SK-N-SH treated with all-trans-retinoic acid at 6 μM for 48 hours (cell line): ENCODE results near the gene MYO1F.

Source experiments
- ATAC-seq: fragments of 200-7000 bp; cut with Tn5 transposase; 3 replicates; pipeline ENCODE4 v1.9.1; 2020; ENCODE audit warnings: mild to moderate bottlenecking, moderate library complexity
- ARNTL ChIP-seq: fragments of 450-650 bp; formaldehyde crosslinking; IDR thresholded peaks from 2 replicates; pipeline ENCODE4 v1.5.0; 2020; ENCODE audit warnings: low read depth, mild to moderate bottlenecking, moderate library complexity, borderline replicate concordance
- BACH2 ChIP-seq: fragments of 250-450 bp; sonication (Bioruptor Pico); IDR thresholded peaks from 2 replicates; pipeline ENCODE4 v1.9.0; 2021; ENCODE audit warnings: mild to moderate bottlenecking, borderline replicate concordance
- CSDC2 ChIP-seq: fragments of 250-450 bp; sonication (Bioruptor Pico); IDR thresholded peaks from 2 replicates; pipeline ENCODE4 v1.5.0; 2020; ENCODE audit warnings: mild to moderate bottlenecking, moderate library complexity
- CSRNP3 ChIP-seq: fragments of 250-450 bp; sonication (Bioruptor Pico); IDR thresholded peaks from 2 replicates; pipeline ENCODE4 v1.5.1; 2021; ENCODE audit warnings: mild to moderate bottlenecking, moderate library complexity
- ESRRG ChIP-seq: fragments of 250-450 bp; sonication (Bioruptor Pico); IDR thresholded peaks from 2 replicates; pipeline ENCODE4 v1.6.1; 2021; ENCODE audit warnings: mild to moderate bottlenecking
- GLIS3 ChIP-seq: fragments of 250-450 bp; sonication (Bioruptor Pico); IDR thresholded peaks from 2 replicates; pipeline ENCODE4 v1.5.0; 2020; ENCODE audit warnings: mild to moderate bottlenecking, moderate library complexity
- ISL1 ChIP-seq: fragments of 250-450 bp; sonication (Bioruptor Pico); IDR thresholded peaks from 2 replicates; pipeline ENCODE4 v2.1.2; 2022; ENCODE audit warnings: mild to moderate bottlenecking, moderate library complexity
- OSR1 ChIP-seq: fragments of 250-450 bp; sonication (Bioruptor Pico); IDR thresholded peaks from 2 replicates; pipeline ENCODE4 v1.8.0; 2022; ENCODE audit warnings: moderate library complexity, mild to moderate bottlenecking, inconsistent platforms
- PATZ1 ChIP-seq: fragments of 250-450 bp; sonication (Bioruptor Pico); IDR thresholded peaks from 2 replicates; pipeline ENCODE4 v1.8.0; 2020; ENCODE audit warnings: mild to moderate bottlenecking, moderate library complexity, borderline replicate concordance
- POU6F1 ChIP-seq: fragments of 250-450 bp; sonication (Bioruptor Pico); IDR thresholded peaks from 2 replicates; pipeline ENCODE4 v1.8.0; 2021; ENCODE audit warnings: low read depth, mild to moderate bottlenecking, moderate library complexity, borderline replicate concordance
- PPARA ChIP-seq: fragments of 250-450 bp; sonication (Bioruptor Pico); IDR thresholded peaks from 2 replicates; pipeline ENCODE4 v1.5.0; 2020; ENCODE audit warnings: mild to moderate bottlenecking, borderline replicate concordance
- RARB ChIP-seq: fragments of 250-450 bp; sonication (Bioruptor Pico); IDR thresholded peaks from 2 replicates; pipeline ENCODE4 v1.8.0; 2021; ENCODE audit warnings: mild to moderate bottlenecking, moderate library complexity
- SNAI2 ChIP-seq: fragments of 250-450 bp; sonication (Bioruptor Pico); IDR thresholded peaks from 2 replicates; pipeline ENCODE4 v1.5.0; 2020; ENCODE audit warnings: mild to moderate bottlenecking, moderate library complexity
- TCF4 ChIP-seq: fragments of 250-450 bp; sonication (Bioruptor Pico); IDR thresholded peaks from 2 replicates; pipeline ENCODE4 v1.8.0; 2021; ENCODE audit warnings: mild to moderate bottlenecking, moderate library complexity, borderline replicate concordance
- TOX ChIP-seq: fragments of 250-450 bp; sonication (Bioruptor Pico); IDR thresholded peaks from 2 replicates; pipeline ENCODE4 v1.8.0; 2021; ENCODE audit warnings: mild to moderate bottlenecking, moderate library complexity, borderline replicate concordance
- TSHZ2 ChIP-seq: fragments of 250-450 bp; sonication (Bioruptor Pico); IDR thresholded peaks from 2 replicates; pipeline ENCODE4 v1.5.0; 2020; ENCODE audit warnings: mild to moderate bottlenecking, moderate library complexity
- ZC3H10 ChIP-seq: fragments of 250-450 bp; sonication (Bioruptor Pico); IDR thresholded peaks from 2 replicates; pipeline ENCODE4 v1.5.1; 2021; ENCODE audit warnings: mild to moderate bottlenecking, moderate library complexity
- ZFP3 ChIP-seq: fragments of 250-450 bp; sonication (Bioruptor Pico); IDR thresholded peaks from 2 replicates; pipeline ENCODE4 v1.5.0; 2020; ENCODE audit warnings: mild to moderate bottlenecking, moderate library complexity
- ZFP30 ChIP-seq: fragments of 450-650 bp; formaldehyde crosslinking; IDR thresholded peaks from 2 replicates; pipeline ENCODE4 v1.5.0; 2022; ENCODE audit warnings: mild to moderate bottlenecking, moderate library complexity
- ZNF565 ChIP-seq: fragments of 450-650 bp; formaldehyde crosslinking; conservative IDR thresholded peaks from 2 replicates; pipeline ENCODE4 v1.5.0; 2020; ENCODE audit warnings: low read depth, mild to moderate bottlenecking, moderate library complexity
- ZNF70 ChIP-seq: fragments of 450-650 bp; formaldehyde crosslinking; IDR thresholded peaks from 2 replicates; pipeline ENCODE4 v1.5.0; 2020; ENCODE audit warnings: mild to moderate bottlenecking, moderate library complexity

MYO1F gene

GRCh38 chr19:8607386-8607785 lies 30.1 kb upstream of the MYO1F start:
- TF ChIP-seq SNAI2 (CRISPR knock-in tag) (no peak), TOX (CRISPR knock-in tag) (no peak), GLIS3 (CRISPR knock-in tag) (no peak), BACH2 (CRISPR knock-in tag) (no peak), ESRRG (CRISPR knock-in tag) (no peak), ZFP3 (CRISPR knock-in tag) (no peak), OSR1 (CRISPR knock-in tag) (no peak), CSDC2 (CRISPR knock-in tag) (no peak), ZNF70 (CRISPR knock-in tag) (no peak), RARB (CRISPR knock-in tag) (no peak), ARNTL (no peak), CSRNP3 (CRISPR knock-in tag) (no peak), PPARA (no peak), ZNF565 (CRISPR knock-in tag) (no peak), ZFP30 (CRISPR knock-in tag) (no peak), TSHZ2 (CRISPR knock-in tag) (no peak), ISL1 (CRISPR knock-in tag) (no peak)
- ATAC-seq: no peak

GRCh38 chr19:8605514-8605913 lies 28.3 kb upstream of the MYO1F start:
- ATAC-seq: no peak
- TF ChIP-seq ZFP3 (CRISPR knock-in tag): no peak
- TF ChIP-seq SNAI2 (CRISPR knock-in tag): no peak
- TF ChIP-seq POU6F1 (CRISPR knock-in tag): no peak
- no peak for TF ChIP-seq PATZ1
- TF ChIP-seq ZC3H10 (CRISPR knock-in tag): no peak
- no peak for TF ChIP-seq ZFP30 (CRISPR knock-in tag)
- TF ChIP-seq PPARA: no peak
- no peak for TF ChIP-seq GLIS3 (CRISPR knock-in tag)
- no peak for TF ChIP-seq CSDC2 (CRISPR knock-in tag)

- TF ChIP-seq TOX (CRISPR knock-in tag): no peak
- TF ChIP-seq ZC3H10 (CRISPR knock-in tag): no peak
- TF ChIP-seq TCF4 (CRISPR knock-in tag): no peak
- no peak for TF ChIP-seq CSRNP3 (CRISPR knock-in tag)
- TF ChIP-seq ISL1 (CRISPR knock-in tag): no peak
- TF ChIP-seq ZNF70 (CRISPR knock-in tag): no peak
- no peak for TF ChIP-seq BACH2 (CRISPR knock-in tag)
- no peak for TF ChIP-seq ZFP30 (CRISPR knock-in tag)
- TF ChIP-seq POU6F1 (CRISPR knock-in tag): no peak
- no peak for TF ChIP-seq PPARA
- no peak for TF ChIP-seq PATZ1
- TF ChIP-seq SNAI2 (CRISPR knock-in tag): no peak
- TF ChIP-seq ESRRG (CRISPR knock-in tag): no peak
- no peak for TF ChIP-seq TSHZ2 (CRISPR knock-in tag)
- no peak for ATAC-seq
Measured at GRCh38 chr19:8601796-8602195, 24.6 kb upstream of the MYO1F start.
